HCT116 (cell line): Measurements from ENCODE around the gene CTXN1. TPM values are rescaled to one million over a fixed set of nuclear protein-coding genes. Genes with fewer than 3 reads are reported as not detected.
A peak's percentile ranks its signal among the peaks of the same experiment; 100 is the strongest.

Experiments
- ATAC-seq: fragments of 200-7000 bp; cut with Tn5 transposase; 2 replicates; pipeline ENCODE4 v1.9.1; 2020; ENCODE audit warnings: mild to moderate bottlenecking, moderate library complexity
- BruUV-seq: library from RNA; stranded (reverse); fragments of 400-500 nt; replicated peaks from 2 replicates; lab custom pipeline; 2021; lab: Mats Ljungman, UMichigan
- CTCF ChIA-PET: fragments of 300-600 bp; sonication (Branson Sonifier 250); formaldehyde crosslinking; loops from one replicate; lab custom pipeline; 2021; ENCODE audit warnings: antibody characterized with exemption; lab: Charles Lee
- POLR2A ChIA-PET: fragments of 300-600, 350-600 bp; sonication (Branson Sonifier 250); formaldehyde crosslinking; loops from one replicate; lab custom pipeline; 2021; ENCODE audit warnings: antibody characterized with exemption; lab: Charles Lee
- RAD21 ChIA-PET, 2 experiments: fragments of 300-600 bp; sonication (Branson Sonifier 250); formaldehyde crosslinking; loops; one replicate each; lab custom pipeline; 2023; ENCODE audit warnings: low total read pairs in 2 of 2; ENCODE audit not compliant: uncharacterized antibody in 2 of 2, unreplicated experiment in 2 of 2, low non-redundant PET in 1 of 2; lab: Charles Lee
- DNase-seq: peaks from one replicate; pipeline ENCODE4 v3.0.0-alpha.2; 2010; ENCODE audit warnings: low read depth, low spot score
- H2AFZ ChIP-seq: fragments of 200-600 bp; shearing (Covaris generic), sonication (generic); 2 replicates; pipeline ENCODE4 v1.6.1; 2017; ENCODE audit warnings: low read depth, mixed run types, mixed read lengths, antibody characterized with exemption, low read length; ENCODE audit not compliant: poor library complexity, severe bottlenecking
- H3K27ac ChIP-seq: 2 replicates; pipeline ENCODE4 v1.5.1; 2012; ENCODE audit warnings: low read depth, low read length
- H3K27me3 ChIP-seq: fragments of 200-600 bp; sonication (generic); 2 replicates; pipeline ENCODE4 v1.6.1; 2016; ENCODE audit warnings: mixed run types, low read length, mixed read lengths; ENCODE audit not compliant: insufficient read depth
- H3K36me3 ChIP-seq, 2 experiments: fragments of 200-500 bp in 1 of 2; fragments of 200-600 bp in 1 of 2; sonication (Bioruptor generic) in 1 of 2; sonication (generic) in 1 of 2; 2 replicates each; pipeline versions ENCODE4 v1.5.1 to v1.6.1; 2014 to 2016; ENCODE audit warnings: low read length in 2 of 2, inconsistent platforms in 1 of 2, mixed read lengths in 1 of 2, mixed run types in 1 of 2; ENCODE audit not compliant: insufficient read depth in 2 of 2, control insufficient read depth in 1 of 2
- H3K4me1 ChIP-seq, 2 experiments: fragments of 200-600 bp in 1 of 2; sonication (generic) in 1 of 2; 2 replicates each; pipeline versions ENCODE4 v1.5.1 to v1.6.1; 2012 to 2017; ENCODE audit warnings: low read length in 2 of 2, inconsistent platforms in 1 of 2, mild to moderate bottlenecking in 1 of 2, mixed read lengths in 1 of 2, mixed run types in 1 of 2, moderate library complexity in 1 of 2; ENCODE audit not compliant: insufficient read depth in 2 of 2, control insufficient read depth in 1 of 2
- H3K4me2 ChIP-seq: fragments of 200-600 bp; sonication (generic); 2 replicates; pipeline ENCODE4 v1.6.1; 2017; ENCODE audit warnings: mixed run types, low read length, mixed read lengths
- H3K4me3 ChIP-seq, 2 experiments: fragments of 200-600 bp in 1 of 2; sonication (generic) in 1 of 2; replicated peaks in 1 of 2; 2 replicates each; pipeline ENCODE4 v1.5.1; 2011 to 2016; ENCODE audit warnings: low read length in 2 of 2, control low read depth in 1 of 2, low read depth in 1 of 2, mild to moderate bottlenecking in 1 of 2, mixed read lengths in 1 of 2, mixed run types in 1 of 2
- H3K79me2 ChIP-seq: fragments of 200-600 bp; sonication (generic); 2 replicates; pipeline ENCODE4 v1.6.1; 2017; ENCODE audit warnings: mild to moderate bottlenecking, mixed run types, low read length, moderate library complexity, mixed read lengths; ENCODE audit not compliant: insufficient read depth
- H3K9ac ChIP-seq: fragments of 200-600 bp; sonication (generic); 2 replicates; pipeline ENCODE4 v1.6.1; 2016; ENCODE audit warnings: low read length, mixed read lengths
- H3K9me2 ChIP-seq: fragments of 200-600 bp; sonication (generic), shearing (Covaris generic); 2 replicates; pipeline ENCODE4 v1.6.1; 2017; ENCODE audit warnings: mixed run types, mild to moderate bottlenecking, moderate library complexity; ENCODE audit not compliant: insufficient read depth
- H3K9me3 ChIP-seq, 2 experiments: fragments of 200-500 bp in 1 of 2; fragments of 200-600 bp in 1 of 2; sonication (Bioruptor generic) in 1 of 2; sonication (generic) in 1 of 2; 2 replicates each; pipeline ENCODE4 v1.6.1; 2014 to 2017; ENCODE audit warnings: low read length in 2 of 2, mixed read lengths in 2 of 2, inconsistent platforms in 1 of 2, low read depth in 1 of 2, mild to moderate bottlenecking in 1 of 2, mixed run types in 1 of 2, moderate library complexity in 1 of 2; ENCODE audit not compliant: control insufficient read depth in 1 of 2, insufficient read depth in 1 of 2
- H4K20me1 ChIP-seq: fragments of 200-600 bp; sonication (generic), shearing (Covaris generic); 2 replicates; pipeline ENCODE4 v1.6.1; 2017; ENCODE audit warnings: mixed run types, mild to moderate bottlenecking, moderate library complexity; ENCODE audit not compliant: insufficient read depth
- CBX3 ChIP-seq: IDR thresholded peaks from 2 replicates; pipeline ENCODE4 v1.6.1; 2012; ENCODE audit warnings: low read depth
- CEBPB ChIP-seq: IDR thresholded peaks from 2 replicates; pipeline ENCODE4 v1.6.1; 2012; ENCODE audit warnings: low read depth
- CTCF ChIP-seq, 3 experiments: fragments of 200-600 bp in 1 of 3; sonication (generic) in 1 of 3; IDR thresholded peaks in 2 of 3; conservative IDR thresholded peaks in 1 of 3; 2 replicates each; pipeline ENCODE4 v1.5.1; 2012 to 2017; ENCODE audit warnings: low read depth in 2 of 3, low read length in 2 of 3, antibody characterized with exemption in 1 of 3, borderline replicate concordance in 1 of 3, control low read depth in 1 of 3, mild to moderate bottlenecking in 1 of 3, mixed read lengths in 1 of 3, mixed run types in 1 of 3, moderate library complexity in 1 of 3; ENCODE audit not compliant: insufficient read depth in 1 of 3
- EGR1 ChIP-seq: IDR thresholded peaks from 2 replicates; pipeline ENCODE4 v1.6.1; 2012; ENCODE audit warnings: low read depth
- EZH2 ChIP-seq: fragments of 200-600 bp; sonication (generic); IDR thresholded peaks from 2 replicates; pipeline ENCODE4 v1.6.1; 2017; ENCODE audit warnings: antibody characterized with exemption, mixed run types
- FOSL1 ChIP-seq: IDR thresholded peaks from 2 replicates; pipeline ENCODE4 v1.6.1; 2012; ENCODE audit warnings: low read depth
- JUND ChIP-seq: IDR thresholded peaks from 2 replicates; pipeline ENCODE4 v1.6.1; 2012
- RAD21 ChIP-seq: IDR thresholded peaks from 2 replicates; pipeline ENCODE4 v1.6.1; 2012; ENCODE audit warnings: low read depth, mild to moderate bottlenecking
- REST ChIP-seq: IDR thresholded peaks from 2 replicates; pipeline ENCODE4 v1.6.1; 2012; ENCODE audit warnings: low read depth
- ZBTB33 ChIP-seq: IDR thresholded peaks from 2 replicates; pipeline ENCODE4 v1.6.1; 2011; ENCODE audit warnings: mild to moderate bottlenecking, low read length, moderate library complexity; ENCODE audit not compliant: insufficient replicate concordance; ENCODE audit errors: extremely low read depth
- ZFX ChIP-seq: fragments of 450-650 bp; IDR thresholded peaks from 2 replicates; pipeline ENCODE4 v1.6.1; 2017
- intact Hi-C: fragments of 100-400 bp; cut with micrococcal nuclease; formaldehyde crosslinking; loops from 2 replicates; pipeline ENCODE4 v1.10.0; 2022
- total RNA-seq: library from RNA; stranded (reverse); gene quantifications from one replicate; pipeline ENCODE4 v1.2.1, GENCODE V29; 2021; ENCODE audit not compliant: unreplicated experiment

CTXN1 gene
- total RNA-seq, 1 experiment from 2014 or later, result 56.0 TPM

- POLR2A ChIA-PET, result interaction anchor here (1.2 kb wide), 1 partner anchor 12 kb away, joined by 7 read pairs; the partner anchor contains the start of gene SNAPC2
- Histone ChIP-seq H3K36me3 (peaks cover 5 to 6% of the 10 kb centered on the region in 2 experiments; a peak in 3 of 4 replicates), H3K4me3 (no peak overlapping the region), H3K27me3 (no peaks in the 10 kb centered on the region), H3K9me3 (no peaks in the 10 kb centered on the region), H2AFZ (no peak overlapping the region), H3K79me2 (peaks cover 54% of the 10 kb centered on the region), H3K27ac (no peak overlapping the region), H3K4me1 (peaks cover 3 to 14% of the 10 kb centered on the region in 2 experiments; a peak in 2 of 4 replicates), H3K4me2 (no peak overlapping the region), H4K20me1 (no peaks in the 10 kb centered on the region), H3K9ac (no peak overlapping the region), H3K9me2 (no peaks in the 10 kb centered on the region)
- DNase-seq, result no peak
- CTCF ChIA-PET, result no interaction called here
- no TSS peak for BruUV-seq
- no peak for ATAC-seq
- TF ChIP-seq EZH2 (no peak), CTCF (IDR thresholded peaks at IDR 0.05 in 2 of 3, conservative IDR thresholded peaks at IDR 0.05 in 1 of 3; ENCODE audit: borderline replicate concordance in 1 of 3, insufficient read depth in 1 of 3, low read depth in 2 of 3, low read length in 2 of 3) (0 out of 6 replicates have a peak, but pooled peaks of 1 of the 3 experiments have one; percentile 11)
- intact Hi-C loops, result no loop called here
- RAD21 ChIA-PET, result no interaction called here
These were observed 17.0 kb downstream of the CTXN1 start for GRCh38 chr19:7908742-7909461.

GRCh38 chr19:7908078-7908699 is 17.7 kb downstream of the CTXN1 start:
- no peak overlapping the region for H2AFZ ChIP-seq
- no peaks in the 10 kb centered on the region for H3K27me3 ChIP-seq
- ChIA-PET CTCF (no interaction called here), POLR2A (no interaction called here), RAD21 (no interaction called here)
- BruUV-seq, result no TSS peak
- no peaks in the 10 kb centered on the region for H3K9me2 ChIP-seq
- intact Hi-C loops, result no loop called here
- no peak overlapping the region; the same call in 1 of the 2 replicates for H3K27ac ChIP-seq
- no peak overlapping the region for H3K9ac ChIP-seq
- H3K9me3 ChIP-seq, result no peaks in the 10 kb centered on the region
- H3K79me2 ChIP-seq, result peaks cover 55% of the 10 kb centered on the region
- ATAC-seq (no peak), DNase-seq (no peak)
- peaks cover 3 to 15% of the 10 kb centered on the region in 2 experiments; a peak in 2 of 4 replicates for H3K4me1 ChIP-seq
- peaks cover 5 to 6% of the 10 kb centered on the region in 2 experiments; a peak in 3 of 4 replicates for H3K36me3 ChIP-seq
- no peak overlapping the region for H3K4me2 ChIP-seq
- no peak overlapping the region for H3K4me3 ChIP-seq
- no peaks in the 10 kb centered on the region for H4K20me1 ChIP-seq
- TF ChIP-seq ZBTB33, result no peak
- no peak for TF ChIP-seq JUND
- TF ChIP-seq CBX3, result no peak
- no peak for TF ChIP-seq REST
- no peak for TF ChIP-seq EGR1
- TF ChIP-seq RAD21, result no peak
- no peak for TF ChIP-seq ZFX
- TF ChIP-seq CEBPB, result no peak
- TF ChIP-seq FOSL1, result no peak
